ENCODE measurements around the gene CLEC7A.

CLEC7A gene

DNA sequence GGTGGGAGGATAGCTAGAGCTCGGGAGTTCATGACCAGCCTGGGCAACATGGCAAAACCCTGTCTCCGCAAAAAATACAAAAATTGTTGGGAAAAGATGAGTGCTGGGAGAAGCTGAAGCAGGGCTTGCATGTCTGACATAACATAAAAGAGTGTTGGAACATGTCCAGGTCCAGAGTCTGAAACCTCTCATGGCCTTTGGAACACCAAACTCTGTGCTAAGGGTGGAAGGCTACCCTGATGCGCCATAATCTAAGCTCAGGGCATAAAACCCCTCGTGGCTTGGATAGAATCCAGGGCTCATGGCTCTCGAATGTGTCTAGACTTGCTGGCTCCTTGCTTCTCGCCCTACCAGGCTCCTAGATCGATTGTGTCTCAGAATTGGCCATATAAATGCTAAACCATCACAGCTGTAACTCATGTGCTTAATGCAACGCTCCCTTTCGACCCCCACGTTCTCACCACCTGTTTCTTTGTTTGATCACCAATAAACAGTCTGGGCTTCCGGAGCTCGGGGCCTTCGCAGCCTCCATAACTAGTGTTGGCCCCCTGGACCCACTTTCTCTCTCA is 6.7 kb upstream of the CLEC7A start:
- no peak for FAIRE-seq

DNA sequence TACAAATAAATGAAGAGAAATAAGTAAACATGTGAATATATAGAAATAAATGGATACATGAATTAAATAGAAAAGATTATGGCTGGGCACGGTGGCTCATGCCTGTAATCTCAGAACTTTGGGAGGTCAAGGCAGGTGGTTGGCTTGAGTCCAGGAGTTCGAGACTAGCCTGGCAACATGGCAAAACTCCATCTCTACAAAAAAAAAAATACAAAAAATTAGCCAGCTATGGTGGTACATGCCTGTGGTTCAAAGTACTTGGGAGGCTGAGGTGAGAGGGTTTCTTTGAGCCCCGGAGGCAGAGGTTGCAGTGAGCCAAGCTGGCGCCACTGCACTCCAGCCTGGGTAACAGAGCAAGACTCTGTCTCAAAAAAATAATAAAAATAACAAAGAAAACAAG is 5.1 kb upstream of the CLEC7A start:
- FAIRE-seq: no peak

DNA sequence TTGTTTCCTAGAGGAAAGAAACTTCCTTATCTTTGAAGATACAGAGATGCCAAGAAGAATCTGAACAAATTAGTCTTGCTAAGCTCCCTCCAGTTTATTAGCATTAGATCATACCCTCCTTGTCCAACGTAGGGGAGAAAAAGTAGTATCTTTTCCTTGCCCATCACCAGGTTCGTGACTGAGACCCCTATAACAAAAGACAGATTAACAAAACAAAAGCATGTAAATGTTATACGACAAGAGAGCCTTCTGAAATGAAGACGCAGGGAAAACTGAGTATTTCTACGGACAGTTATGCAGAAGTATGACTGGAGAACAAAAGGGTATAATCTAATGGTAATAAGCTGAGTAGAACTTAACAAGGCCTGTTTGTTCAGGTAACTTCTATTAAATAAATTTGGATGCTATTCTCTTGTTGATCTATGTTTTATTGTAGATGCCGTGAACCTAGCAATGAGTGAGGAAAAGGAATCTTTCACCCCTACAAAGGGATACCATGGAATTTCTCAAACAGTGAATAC is 2.9 kb upstream of the CLEC7A start:
- FAIRE-seq: no peak

DNA sequence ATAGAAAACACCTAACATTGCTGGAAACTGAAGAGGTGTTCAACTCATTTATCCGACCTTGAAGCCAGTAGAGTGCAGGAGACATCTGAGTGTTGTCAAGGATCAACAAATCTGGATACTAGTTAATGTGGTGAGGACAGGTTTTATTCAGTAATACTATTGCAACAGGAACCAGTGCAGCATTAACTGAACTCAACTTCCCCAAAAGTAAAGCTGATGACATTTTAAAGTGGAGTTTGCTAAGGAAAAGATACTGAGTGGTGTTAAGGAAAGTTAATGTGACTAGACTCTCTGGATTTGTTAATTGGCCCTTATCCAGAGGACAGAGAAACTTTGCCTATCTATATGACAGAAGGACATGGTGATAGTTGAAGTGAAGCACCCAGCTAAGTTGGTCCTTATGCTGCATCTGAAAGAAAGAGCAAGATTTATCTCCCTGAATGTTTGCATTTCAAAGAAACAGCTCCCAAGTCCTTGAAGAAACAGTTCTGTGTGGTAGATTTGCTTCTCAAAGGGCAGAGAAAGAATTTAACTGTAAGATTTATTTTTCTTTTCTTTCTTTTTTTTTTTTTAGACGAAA is 1.2 kb upstream of the CLEC7A start:
- FAIRE-seq: no peak

DNA sequence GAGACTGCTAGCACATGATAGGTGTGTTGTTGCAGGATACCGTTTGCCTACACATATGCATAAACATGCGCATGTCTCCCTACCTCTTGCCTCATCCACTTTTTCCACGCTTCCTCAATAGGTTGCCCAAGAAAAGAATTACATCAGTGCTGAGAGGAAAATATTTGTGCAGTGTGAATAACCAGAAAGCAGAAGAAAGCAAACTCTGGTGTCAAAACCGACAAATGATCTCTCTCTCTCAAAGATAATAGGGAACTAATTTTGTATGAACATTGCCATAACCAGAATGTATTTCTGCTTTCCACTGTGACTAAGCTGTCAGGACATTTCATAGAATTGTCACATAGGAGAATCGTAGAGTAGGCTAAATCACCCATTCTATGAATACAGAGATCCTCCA is 1.3 kb downstream of the CLEC7A start:
- no peak for FAIRE-seq

DNA sequence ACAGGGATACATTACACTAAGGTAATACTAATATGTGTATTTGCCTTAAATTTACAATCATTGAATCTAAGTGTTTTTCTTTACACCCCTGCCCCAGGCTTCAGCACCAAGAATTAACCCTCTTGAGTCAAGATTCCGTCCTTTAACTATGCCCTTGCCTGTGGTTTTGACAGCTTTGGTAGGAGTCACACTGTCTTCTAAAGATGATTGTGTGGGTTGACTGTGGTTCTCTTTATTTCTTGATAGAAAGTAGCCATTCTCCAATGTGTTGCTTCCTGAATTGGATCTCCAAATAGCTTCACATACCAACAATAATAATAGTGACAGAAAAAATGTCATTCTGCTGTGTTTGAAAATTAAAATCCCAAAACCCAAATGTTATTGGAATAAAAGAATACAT is 3.6 kb downstream of the CLEC7A start:
- no peak for FAIRE-seq

DNA sequence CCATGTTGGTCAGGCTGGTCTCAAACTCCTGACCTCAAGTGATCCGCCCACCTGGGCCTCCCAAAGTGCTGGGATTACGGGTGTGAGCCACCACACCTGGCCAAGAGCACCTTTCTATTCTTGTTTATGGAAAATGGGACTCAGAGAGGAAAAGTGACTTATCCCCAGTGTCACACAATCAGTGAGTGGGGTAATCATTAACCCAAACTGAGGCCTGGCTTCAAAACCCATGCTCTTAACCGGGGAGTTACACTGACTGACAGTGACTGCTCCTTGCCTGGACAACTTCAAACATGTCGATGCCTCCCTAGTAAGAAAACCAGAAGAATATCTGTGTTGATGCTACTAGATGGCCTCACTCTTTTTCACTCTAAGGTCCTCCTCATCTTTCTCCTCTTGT is 7.3 kb downstream of the CLEC7A start:
- no peak for FAIRE-seq

DNA sequence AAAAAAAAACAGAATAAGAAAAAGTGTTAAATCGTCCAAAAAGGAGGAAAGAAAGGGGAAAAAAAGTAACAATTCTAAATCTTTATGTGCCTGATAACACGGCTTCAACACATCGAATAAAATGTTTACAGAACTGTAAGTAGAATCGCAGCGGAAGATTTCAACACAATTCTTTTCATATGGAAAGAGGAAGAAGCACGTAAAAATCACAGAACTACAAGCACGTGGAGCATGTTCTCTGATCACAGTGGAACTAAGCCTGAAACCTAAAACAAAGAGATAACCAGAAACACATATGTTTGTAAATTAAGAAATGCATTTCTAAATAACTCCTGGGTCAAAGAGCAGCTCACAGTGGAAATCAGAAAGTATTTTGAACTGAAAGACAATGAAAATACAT is 8.7 kb downstream of the CLEC7A start:
- FAIRE-seq: no peak

DNA sequence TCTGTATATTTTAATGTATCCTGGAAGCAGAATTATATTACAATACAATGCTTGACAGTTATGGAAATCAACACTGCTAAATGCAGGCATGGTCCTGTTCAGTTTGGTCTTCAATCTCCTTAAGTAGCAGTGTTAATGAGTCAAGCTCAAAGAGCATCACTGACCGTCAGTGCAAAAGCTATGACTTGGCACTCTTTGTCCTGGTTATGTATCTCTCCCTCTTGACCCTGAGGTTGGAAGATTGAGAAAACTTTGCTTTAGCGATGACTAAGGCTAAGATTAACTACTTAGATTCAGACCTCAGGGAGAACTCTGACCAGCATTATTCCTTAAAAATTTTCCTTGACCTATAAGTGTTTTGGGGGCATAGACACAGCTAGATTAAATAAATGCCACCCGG is 10.9 kb downstream of the CLEC7A start:
- FAIRE-seq: no peak

DNA sequence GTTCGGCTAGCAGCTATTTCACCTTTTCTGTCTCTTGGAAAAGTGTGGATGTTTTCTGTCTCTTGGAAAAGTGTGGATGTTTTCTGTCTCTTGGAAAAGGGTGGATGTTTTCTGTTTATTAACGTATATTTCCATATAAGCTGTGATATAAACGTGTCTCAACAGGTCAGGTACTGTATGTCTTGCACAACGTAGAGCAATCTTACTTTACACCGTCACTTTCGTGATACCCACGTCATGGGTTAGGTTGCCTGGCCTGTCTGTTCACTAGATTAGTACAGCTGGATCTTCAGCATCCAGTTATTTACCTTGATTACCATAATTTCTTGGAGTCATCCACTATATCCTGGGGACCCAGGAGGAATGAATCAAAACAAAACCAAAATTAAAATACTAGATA is 14.1 kb downstream of the CLEC7A start:
- no peak for FAIRE-seq

DNA sequence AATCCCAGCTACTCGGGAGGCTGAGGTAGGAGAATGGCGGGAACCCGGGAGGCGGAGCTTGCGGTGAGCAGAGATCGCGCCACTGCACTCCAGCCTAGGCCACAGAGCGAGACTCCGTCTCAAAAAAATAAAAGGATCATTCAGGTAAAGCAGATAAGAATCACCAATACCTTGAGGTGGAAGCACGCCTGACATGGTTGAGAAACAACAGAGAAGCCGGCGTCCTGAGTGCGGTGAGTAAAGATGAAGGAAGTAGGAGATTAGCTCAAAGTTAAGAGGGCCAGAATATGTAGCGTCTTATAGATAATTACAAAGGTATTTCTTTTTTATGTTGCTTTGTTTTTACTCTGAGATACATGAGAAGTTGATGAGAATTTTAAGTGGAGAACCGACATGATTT is 14.7 kb downstream of the CLEC7A start:
- FAIRE-seq: no peak

DNA sequence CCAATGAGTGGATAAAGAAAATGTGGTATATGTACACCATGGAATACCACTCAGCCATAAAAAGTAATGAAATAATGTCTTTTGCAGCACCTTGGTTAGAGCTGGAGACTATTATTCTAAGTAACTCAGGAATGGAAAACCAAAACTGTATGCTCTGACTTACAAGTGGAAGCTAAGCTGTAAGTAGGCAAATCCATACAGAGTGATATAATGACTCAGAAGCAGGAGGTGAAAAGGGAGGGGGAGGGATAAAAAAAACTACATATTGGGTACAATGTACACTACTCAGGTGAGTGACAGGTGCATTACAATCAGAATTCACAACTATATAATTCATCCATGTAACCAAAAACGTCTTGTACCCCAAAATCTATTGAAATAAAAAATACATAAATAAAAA is 16.1 kb downstream of the CLEC7A start:
- FAIRE-seq: no peak

DNA sequence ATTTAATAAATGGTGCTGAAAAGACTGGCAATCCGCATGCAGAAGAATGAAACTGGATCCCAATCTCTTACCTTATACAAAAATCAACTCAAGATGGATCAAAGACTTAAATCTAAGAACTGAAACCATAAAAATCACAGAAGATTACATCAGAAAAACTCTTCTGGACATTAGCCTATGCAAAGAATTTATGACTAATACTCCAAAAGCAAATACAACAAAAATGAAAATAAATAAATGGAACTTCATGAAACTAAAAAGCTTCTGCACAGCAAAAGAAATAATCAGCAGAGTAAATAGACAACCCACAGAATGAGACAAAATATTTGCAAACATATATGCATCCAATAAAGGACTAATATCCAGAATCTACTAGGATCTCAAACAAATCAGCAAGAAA is 16.9 kb downstream of the CLEC7A start:
- no peak for FAIRE-seq

DNA sequence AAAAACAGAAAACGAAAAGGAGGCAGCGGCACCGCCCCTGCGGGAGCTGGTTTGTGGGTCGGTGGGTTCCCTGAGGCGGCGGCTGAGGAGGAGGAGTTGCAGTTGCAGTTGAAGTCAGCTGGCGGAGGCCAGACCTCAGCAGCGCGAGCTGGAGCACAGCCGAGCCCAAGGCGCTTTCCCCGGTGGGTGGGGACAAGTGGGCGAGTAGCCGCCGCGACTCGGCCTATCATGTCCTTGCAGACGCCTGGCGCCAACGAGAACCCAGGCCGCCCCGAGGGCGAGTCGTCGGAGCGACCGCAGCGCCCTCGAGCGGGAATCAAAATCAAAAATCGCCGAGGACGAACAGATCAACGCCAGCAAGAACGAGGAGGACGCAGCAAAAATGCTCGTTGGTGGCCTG is 18.5 kb downstream of the CLEC7A start:
- FAIRE-seq: no peak

DNA sequence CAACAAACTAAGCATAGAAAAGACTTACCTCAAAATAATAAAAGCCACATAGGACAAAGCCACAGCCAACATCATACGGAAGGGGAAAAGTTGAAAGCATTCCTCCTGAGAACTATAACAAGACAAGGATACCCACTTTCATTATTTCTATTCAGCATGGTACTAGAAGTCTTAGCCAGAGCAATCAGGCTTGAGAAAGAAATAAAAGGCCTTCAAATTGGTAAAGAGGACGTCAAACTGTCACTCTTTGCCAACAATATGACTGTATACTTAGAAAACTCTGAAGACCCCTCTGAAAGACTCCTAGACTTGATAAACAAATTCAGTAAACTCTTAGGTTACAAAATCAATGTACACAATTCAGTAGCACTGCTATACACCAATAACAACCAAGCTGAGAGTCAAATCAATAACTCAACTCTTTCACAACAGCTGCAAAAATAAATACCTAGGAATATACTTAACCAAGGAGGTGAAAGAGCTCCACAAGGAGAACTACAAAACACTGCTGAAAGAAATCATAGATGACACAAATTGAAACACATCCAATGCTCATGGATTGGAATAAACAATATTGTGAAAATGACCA is 19.6 kb downstream of the CLEC7A start:
- FAIRE-seq: no peak

DNA sequence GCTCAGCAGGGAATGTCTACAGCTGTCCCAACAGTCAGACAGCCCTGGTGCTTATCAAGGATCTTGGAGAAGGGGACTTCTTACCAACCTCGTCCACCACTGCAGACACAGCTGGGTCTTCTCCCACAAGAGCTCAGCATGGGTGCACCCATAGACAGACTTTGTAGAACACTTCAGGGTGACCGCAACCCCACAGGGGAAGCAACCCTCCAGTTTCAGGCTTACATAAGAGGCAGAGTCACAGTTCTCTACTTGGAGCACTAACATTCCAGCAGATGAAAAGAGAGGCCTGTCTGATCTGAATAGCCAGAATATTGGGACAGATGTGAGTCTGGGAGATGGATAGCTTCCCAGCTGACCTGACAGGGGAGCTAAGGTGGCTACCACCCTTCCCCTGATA is 27.7 kb downstream of the CLEC7A start:
- no peak for FAIRE-seq

DNA sequence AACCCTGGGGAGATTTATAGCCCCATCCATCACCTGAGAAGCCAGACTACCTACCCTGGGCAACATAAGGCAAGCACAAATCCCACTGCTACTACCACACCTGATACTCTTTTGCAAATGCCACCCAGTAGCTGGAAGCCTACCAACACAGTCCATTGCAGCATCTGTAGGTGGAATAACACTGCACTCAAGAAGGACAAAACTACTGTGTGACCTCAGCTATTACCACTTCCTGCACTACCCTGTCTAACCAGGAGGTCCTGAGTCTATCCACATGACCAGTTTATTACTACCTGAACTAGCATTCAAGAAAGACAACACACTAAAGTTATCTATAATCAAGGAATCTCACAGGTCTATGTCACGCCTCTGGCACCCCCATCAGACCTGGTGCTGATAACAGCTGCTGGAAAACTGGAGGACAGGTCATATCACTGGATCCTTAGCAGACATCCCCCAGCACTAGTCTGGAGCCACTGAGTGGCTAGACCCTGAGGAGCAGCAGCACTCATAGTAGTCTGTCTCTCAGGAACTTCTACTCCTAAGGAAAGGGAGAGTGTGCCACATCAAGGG is 28.3 kb downstream of the CLEC7A start:
- FAIRE-seq: no peak

DNA sequence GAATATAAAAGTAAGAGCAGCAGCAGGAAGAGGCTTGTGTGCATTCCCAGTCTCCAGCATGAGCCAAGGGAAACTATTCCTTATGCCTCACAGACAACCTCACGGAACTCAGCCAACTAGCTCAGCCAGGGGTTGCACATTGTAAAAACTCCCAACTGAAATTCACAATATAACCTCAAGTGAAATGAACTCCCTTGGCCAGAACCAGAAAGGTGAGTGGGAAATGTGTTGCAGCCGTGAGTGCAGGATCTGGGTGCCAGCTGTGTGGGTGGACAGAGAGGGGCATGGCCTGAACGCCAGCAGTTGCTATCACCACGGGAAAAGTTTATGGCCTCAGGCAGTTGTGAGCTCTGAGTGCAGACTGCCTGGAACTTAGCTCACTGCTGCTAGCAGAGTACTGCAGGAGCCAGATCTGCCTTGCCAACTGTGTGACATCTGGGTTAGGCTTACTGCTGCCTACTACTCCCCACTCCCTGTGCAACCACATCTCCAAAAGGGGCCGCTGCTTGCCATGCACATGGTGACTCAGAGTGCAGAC is 28.9 kb downstream of the CLEC7A start:
- FAIRE-seq: no peak

DNA sequence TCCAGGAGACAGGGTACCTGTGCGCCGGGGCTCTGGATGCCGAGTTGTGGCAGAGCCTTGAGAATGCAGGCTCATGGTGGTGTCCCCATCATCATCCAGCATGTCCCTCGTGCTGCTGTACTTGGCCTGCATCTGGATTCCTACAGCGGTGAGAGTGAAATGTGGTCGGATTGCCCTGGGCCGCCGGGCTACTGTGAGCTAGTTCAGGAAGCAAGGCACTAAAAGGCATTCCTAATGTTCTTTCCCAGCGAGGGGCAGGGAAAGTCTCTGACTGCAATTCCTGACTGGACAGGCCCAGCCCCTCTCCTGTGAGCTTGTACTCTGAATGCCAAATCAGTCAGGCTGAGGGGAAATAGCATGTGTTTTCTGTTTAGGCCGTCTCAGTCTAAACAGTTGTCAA is 31.2 kb downstream of the CLEC7A start, which contains the start of gene CLEC1A:
CLEC1A (minus strand) TSS at position 195 of the 400 bp plus-strand sequence; CDS start at position 132, 63 bp downstream.
- FAIRE-seq: no peak

DNA sequence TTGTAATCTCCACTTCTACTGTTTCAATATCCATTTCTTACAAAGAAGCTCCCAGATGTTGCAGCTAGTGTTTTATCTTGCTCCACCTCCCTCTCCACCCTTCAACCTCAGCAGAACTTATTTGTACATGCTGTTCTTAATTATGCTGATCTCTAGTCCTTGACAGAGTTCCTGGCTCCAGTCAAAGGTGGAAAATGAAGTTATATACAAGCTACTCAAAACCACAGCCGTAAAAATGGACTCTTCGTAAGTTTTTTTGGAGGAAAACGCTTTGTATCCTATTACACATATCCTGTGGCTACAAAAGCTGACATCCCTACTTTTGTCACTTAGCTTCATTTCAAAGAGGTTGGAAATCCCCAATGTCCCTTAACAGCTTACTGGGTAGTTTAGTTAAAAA is 32.5 kb downstream of the CLEC7A start:
- no peak for FAIRE-seq

DNA sequence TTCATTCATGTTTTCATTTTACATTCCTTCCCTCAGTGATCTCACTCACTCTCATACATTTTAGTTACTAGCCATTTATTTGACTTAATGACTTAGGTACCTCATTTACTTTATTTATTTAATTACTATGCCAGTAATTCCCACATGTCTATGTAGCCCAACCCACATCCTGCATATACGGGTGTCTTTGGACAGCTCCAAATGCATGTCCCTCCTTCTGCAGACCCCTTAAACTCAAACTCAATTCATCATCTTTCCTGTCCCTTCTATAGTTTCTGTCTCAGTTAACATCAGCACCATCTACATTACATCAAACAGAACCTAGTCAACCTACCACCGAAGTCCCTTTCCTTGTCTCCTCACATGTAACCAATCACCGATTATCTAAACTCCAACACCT is 34.0 kb downstream of the CLEC7A start:
- FAIRE-seq: no peak

DNA sequence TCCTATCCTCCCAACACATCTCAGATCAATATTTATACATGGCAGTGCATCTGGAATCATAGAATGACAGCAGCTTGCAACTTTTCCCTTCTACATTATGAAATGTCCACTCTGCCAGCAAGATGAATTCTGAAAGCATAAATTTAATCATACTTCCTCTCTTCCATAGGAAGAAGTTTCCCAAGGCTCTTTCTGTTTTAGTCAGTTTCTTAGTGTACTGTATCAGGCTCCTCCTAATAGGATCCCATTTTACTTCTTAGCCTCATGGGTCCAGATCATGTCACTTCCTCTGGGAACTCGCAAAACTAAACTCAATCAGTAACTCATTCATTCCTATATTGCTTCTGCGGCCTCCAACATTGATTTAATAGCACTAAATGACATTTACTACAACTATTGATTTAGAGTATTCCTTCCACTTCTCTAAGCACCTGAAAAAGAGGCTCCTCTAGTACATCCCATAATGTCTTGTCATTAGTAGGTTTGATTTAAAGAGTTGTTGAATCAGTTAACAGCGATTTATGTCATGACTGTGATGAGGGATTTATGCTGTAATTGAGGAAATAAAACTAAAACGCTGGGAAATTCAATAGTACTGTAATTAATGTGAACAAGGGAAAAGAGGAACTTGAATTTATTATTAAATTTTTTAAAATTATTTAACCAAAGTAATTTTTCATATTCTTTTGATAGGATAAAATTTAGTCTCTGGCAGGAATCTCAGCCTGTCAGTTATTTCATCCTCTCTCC is 35.2 kb downstream of the CLEC7A start:
- FAIRE-seq: no peak
